Measurements from ENCODE around the gene PHOX2A.
A peak's percentile ranks its signal among the peaks of the same experiment; 100 is the strongest.
"Not testable (repeated sequence)": the region's sequence is repeated elsewhere in the genome, so short reads cannot be mapped to it uniquely, and the experiment has no call there.

The PHOX2A gene

GRCh38 chr11:72222106-72222891 lies 21.7 kb downstream of the PHOX2A start:
- no peak for DNase-seq (ENCODE audit: low spot score)

- no peak for DNase-seq (ENCODE audit: low spot score)
Measured at GRCh38 chr11:72221386-72222075, 22.4 kb downstream of the PHOX2A start.

- DNase-seq (ENCODE audit: low spot score), result no peak
Measured at GRCh38 chr11:72220696-72221363, 23.1 kb downstream of the PHOX2A start.

GRCh38 chr11:72218251-72218745 lies 25.7 kb downstream of the PHOX2A start:
- no peak for DNase-seq (ENCODE audit: low spot score)

- no peak for DNase-seq (ENCODE audit: low spot score)
Measured at GRCh38 chr11:72217841-72218240, 26.1 kb downstream of the PHOX2A start.

- no peak for DNase-seq (ENCODE audit: low spot score)
Measured at GRCh38 chr11:72216638-72217037, 27.3 kb downstream of the PHOX2A start, which contains the start of gene FOLR2. FOLR2 (plus strand) TSS chr11:72216794; CDS start chr11:72218585, 1,791 bp downstream.

GRCh38 chr11:72209101-72209500 lies 34.9 kb downstream of the PHOX2A start:
- no peak for DNase-seq (ENCODE audit: low spot score)

GRCh38 chr11:72208281-72208680 lies 35.7 kb downstream of the PHOX2A start:
- DNase-seq (ENCODE audit: low spot score), result no peak

- not testable (repeated sequence) for DNase-seq (ENCODE audit: low spot score)
Measured at GRCh38 chr11:72206794-72207193, 37.2 kb downstream of the PHOX2A start.

- no peak for DNase-seq (ENCODE audit: low spot score)
Measured at GRCh38 chr11:72204886-72205285, 39.1 kb downstream of the PHOX2A start.

GRCh38 chr11:72203163-72203562 lies 40.8 kb downstream of the PHOX2A start:
- no peak for DNase-seq (ENCODE audit: low spot score)

GRCh38 chr11:72202571-72202970 lies 41.4 kb downstream of the PHOX2A start:
- DNase-seq (ENCODE audit: low spot score), result no peak

- not testable (repeated sequence) for DNase-seq (ENCODE audit: low spot score)
Measured at GRCh38 chr11:72201445-72201844, 42.5 kb downstream of the PHOX2A start.

GRCh38 chr11:72195518-72196270 lies 48.3 kb downstream of the PHOX2A start:
- no peak for DNase-seq (ENCODE audit: low spot score)

- peak; percentile 79 for DNase-seq (ENCODE audit: low spot score)
Measured at GRCh38 chr11:72191961-72192381, 52.0 kb downstream of the PHOX2A start, which contains the start of gene FOLR1. FOLR1 (plus strand) TSS chr11:72192140; CDS start chr11:72192174, 34 bp downstream.

GRCh38 chr11:72190631-72191071 lies 53.3 kb downstream of the PHOX2A start:
- DNase-seq (ENCODE audit: low spot score), result no peak

GRCh38 chr11:72189455-72190250 lies 54.3 kb downstream of the PHOX2A start:
- peak; percentile 86 for DNase-seq (ENCODE audit: low spot score)
